Chondrocyte (in vitro differentiated cells): ENCODE measurements around the gene KCNQ1. TPM values are rescaled to one million over a fixed set of nuclear protein-coding genes. Genes with fewer than 3 reads are reported as not detected.

Source experiments
- DNase-seq: peaks from one replicate; pipeline ENCODE4 v3.0.0; 2021; ENCODE audit warnings: mixed read lengths, low spot score
- H3K27ac Mint-ChIP-seq: one replicate; pipeline ENCODE4 v1.8.0; 2021; ENCODE audit warnings: mild to moderate bottlenecking, moderate library complexity, mixed read lengths; ENCODE audit not compliant: unreplicated experiment
- H3K27me3 Mint-ChIP-seq: 2 replicates; pipeline ENCODE4 v1.8.0; 2021; ENCODE audit warnings: low read depth, mixed read lengths
- H3K36me3 Mint-ChIP-seq: 2 replicates; pipeline ENCODE4 v1.8.0; 2021; ENCODE audit warnings: low read depth, mixed read lengths
- H3K4me1 Mint-ChIP-seq: 2 replicates; pipeline ENCODE4 v1.8.0; 2021; ENCODE audit warnings: low read depth, mild to moderate bottlenecking, mixed read lengths
- H3K4me3 Mint-ChIP-seq: one replicate; pipeline ENCODE4 v1.8.0; 2021; ENCODE audit warnings: mild to moderate bottlenecking, moderate library complexity, mixed read lengths; ENCODE audit not compliant: unreplicated experiment
- H3K9me3 Mint-ChIP-seq: 2 replicates; pipeline ENCODE4 v1.8.0; 2021; ENCODE audit warnings: low read depth, mixed read lengths
- total RNA-seq: library from RNA; stranded (reverse); gene quantifications from 3 replicates; pipeline ENCODE4 v1.2.1, GENCODE V29; 2021
- TF ChIP-seq, protein P1 (sequence below): fragments of 200-600 bp; sonication (generic); IDR thresholded peaks from 2 replicates; pipeline ENCODE4 v1.5.0; 2021; ENCODE audit warnings: antibody characterized with exemption, mild to moderate bottlenecking, moderate library complexity

The KCNQ1 gene
- total RNA-seq, 1 donor from 2014 or later = not detected

DNA sequence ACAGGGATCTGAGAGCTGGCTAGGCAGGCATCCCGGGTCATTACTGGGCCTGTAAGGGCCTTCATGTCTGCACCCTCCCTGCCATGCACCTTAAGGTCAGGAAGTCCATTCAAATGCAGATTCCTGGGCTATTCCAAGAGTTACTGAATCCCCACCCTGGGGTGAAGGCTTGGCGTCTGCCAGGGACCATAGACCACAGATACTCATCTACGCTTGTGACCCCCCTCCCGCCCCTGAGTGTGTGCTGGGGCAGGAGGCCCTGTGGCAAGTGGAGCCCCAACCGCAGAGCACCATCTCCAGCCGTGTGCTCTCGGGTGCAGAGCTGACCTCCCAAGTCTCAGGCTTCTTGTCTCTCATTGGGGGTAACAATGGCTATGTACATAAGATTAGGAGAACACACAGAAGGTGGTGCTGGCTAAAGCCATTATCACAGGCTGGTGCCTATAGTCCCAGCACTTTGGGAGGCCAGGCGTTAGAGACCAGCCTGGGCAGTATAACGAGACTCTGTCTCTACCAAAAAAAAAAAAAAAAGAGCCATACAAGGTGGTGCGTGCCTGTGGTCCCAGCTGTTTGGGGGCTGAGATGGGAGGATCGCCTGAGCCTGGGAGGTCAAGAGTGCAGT, 274.1 kb downstream of the KCNQ1 start:
- H3K27ac Mint-ChIP-seq = no peak overlapping the region
- no peaks in the 10 kb centered on the region for H3K4me1 Mint-ChIP-seq
- TF ChIP-seq, protein P1, sequence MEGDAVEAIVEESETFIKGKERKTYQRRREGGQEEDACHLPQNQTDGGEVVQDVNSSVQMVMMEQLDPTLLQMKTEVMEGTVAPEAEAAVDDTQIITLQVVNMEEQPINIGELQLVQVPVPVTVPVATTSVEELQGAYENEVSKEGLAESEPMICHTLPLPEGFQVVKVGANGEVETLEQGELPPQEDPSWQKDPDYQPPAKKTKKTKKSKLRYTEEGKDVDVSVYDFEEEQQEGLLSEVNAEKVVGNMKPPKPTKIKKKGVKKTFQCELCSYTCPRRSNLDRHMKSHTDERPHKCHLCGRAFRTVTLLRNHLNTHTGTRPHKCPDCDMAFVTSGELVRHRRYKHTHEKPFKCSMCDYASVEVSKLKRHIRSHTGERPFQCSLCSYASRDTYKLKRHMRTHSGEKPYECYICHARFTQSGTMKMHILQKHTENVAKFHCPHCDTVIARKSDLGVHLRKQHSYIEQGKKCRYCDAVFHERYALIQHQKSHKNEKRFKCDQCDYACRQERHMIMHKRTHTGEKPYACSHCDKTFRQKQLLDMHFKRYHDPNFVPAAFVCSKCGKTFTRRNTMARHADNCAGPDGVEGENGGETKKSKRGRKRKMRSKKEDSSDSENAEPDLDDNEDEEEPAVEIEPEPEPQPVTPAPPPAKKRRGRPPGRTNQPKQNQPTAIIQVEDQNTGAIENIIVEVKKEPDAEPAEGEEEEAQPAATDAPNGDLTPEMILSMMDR = no peak
- no peak overlapping the region for H3K4me3 Mint-ChIP-seq
- no peak for DNase-seq
- H3K9me3 Mint-ChIP-seq = no peaks in the 10 kb centered on the region
- H3K27me3 Mint-ChIP-seq = peaks cover 20% of the 10 kb centered on the region
- H3K36me3 Mint-ChIP-seq = no peaks in the 10 kb centered on the region

DNA sequence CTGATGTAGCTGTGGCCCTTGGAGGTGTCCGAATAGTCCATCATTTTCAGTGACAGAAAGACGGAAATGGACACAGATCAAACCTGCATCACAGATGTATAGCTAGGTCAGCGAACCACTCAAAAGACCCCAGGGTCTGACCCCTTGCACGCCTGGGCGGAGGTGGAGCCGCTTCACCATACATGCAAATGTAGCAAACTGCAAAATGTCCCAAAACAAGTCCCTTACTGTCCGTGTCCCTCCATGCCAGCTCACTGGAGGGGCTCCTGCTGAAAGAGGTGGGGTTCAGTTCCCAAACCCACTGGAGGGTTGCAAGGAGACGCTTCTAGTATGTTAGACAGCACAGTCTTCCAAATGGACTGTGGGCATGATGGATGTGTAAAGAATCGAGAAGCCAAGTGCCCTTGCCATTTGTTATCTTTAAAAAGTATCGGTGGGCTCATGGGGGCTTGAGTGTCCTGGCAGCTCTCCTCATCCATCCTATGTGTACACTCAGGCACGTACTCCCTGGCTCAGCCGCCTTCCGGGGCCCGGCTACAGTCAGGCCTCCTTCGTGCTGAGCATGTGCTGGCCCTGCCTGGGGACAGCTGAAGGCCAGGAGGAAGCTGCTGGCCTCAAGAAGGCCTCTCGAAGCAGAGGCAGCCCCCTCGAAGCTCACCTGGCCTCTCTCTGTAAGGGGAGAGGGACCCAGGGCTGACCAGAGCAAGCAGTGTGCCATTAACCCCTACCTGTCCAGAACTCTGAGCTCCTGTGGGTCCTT, 275.2 kb downstream of the KCNQ1 start:
- H3K27me3 Mint-ChIP-seq = peaks cover 14% of the 10 kb centered on the region
- TF ChIP-seq, protein P1 = no peak
- no peak for DNase-seq
- H3K9me3 Mint-ChIP-seq = no peaks in the 10 kb centered on the region
- peaks cover 2% of the 10 kb centered on the region for H3K4me1 Mint-ChIP-seq
- no peak overlapping the region for H3K4me3 Mint-ChIP-seq
- H3K36me3 Mint-ChIP-seq = no peaks in the 10 kb centered on the region
- H3K27ac Mint-ChIP-seq = no peak overlapping the region

DNA sequence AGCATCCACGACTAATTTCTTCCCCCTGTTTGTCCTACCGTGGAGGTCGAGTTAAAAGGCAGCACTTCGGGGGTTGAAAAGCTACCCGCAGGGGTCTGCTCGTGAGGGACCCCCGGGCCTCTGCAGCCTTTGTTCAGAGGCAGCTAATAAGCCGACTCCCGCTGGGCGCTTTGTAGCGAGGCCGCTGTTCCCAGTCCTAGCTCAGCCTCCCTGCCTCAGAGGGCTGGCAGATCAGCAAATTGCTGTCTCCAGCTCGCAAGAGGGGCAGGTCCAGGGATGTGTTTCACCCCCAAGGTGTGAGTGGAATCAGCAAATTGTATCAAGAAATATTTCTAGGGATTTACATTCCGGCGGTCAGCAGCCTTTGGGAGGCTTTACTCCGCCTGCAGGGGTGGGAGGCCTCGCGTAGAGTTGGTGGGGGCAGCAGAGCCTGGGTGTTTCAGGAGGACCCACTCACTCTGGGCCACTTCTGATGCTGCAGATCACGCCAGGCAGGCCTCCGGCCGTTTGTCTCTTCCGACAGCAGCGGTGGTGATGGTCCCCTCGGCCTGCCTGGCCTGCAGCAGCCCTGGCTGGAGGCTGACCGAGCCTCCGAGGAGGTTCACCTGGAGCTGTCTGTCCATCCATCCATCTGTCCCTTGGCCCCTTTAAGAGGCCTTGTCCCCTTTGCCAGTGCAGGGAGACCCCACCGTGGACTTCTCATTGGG, 276.6 kb downstream of the KCNQ1 start:
- Mint-ChIP-seq H3K4me3 (no peak overlapping the region), H3K36me3 (no peaks in the 10 kb centered on the region), H3K27me3 (peaks cover 14% of the 10 kb centered on the region), H3K4me1 (peaks cover 12% of the 10 kb centered on the region), H3K27ac (no peak overlapping the region), H3K9me3 (no peaks in the 10 kb centered on the region)
- no peak for DNase-seq
- TF ChIP-seq, protein P1 = no peak

DNA sequence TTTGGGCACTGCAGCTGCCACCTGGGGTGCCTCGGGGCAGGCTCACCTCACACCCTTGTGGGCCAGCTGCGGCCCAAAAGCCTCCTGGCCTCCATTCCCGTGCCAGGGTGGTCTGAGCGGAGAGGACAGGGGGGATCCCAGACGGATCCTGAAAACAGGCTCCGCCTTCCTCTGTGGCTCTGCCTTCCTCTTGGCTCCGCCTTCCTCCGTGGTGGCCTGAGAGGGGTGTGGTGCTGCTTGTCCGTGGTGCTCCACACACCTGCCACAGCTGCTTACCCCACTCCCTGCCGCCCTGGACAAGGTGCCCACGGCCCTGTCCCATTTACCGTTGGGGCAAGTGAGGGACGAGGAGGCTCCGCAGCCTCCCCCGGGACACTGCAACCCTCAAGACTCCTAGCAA, 278.1 kb downstream of the KCNQ1 start:
- Mint-ChIP-seq H3K27ac (no peak overlapping the region), H3K4me1 (peaks cover 12% of the 10 kb centered on the region), H3K36me3 (no peaks in the 10 kb centered on the region), H3K27me3 (peaks cover 17% of the 10 kb centered on the region), H3K4me3 (no peak overlapping the region), H3K9me3 (no peaks in the 10 kb centered on the region)
- no peak for DNase-seq
- TF ChIP-seq, protein P1 = no peak

DNA sequence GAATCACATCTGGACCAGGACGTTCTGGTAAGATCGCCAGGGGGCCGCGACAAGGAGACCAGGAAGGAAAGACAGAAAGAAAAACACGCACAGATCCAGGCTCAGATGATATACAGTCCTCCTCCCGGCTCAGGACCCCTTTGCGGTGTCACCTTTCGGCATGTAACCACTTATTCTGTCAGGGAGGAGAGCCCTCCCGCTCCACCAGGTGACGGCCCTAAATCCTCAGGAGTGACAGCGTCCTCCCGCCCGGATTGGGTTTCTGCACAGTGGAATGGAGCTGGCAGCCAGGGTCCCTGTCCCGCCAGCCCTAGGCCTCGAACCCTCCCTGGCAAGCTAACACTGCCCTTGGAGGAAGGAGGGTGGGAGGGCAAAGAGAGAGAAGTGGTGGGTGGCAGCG, 279.3 kb downstream of the KCNQ1 start:
- Mint-ChIP-seq H3K27ac (no peak overlapping the region), H3K4me1 (peaks cover 12% of the 10 kb centered on the region), H3K9me3 (no peaks in the 10 kb centered on the region)

More for the DNA sequence above, 279.3 kb downstream of the KCNQ1 start:
- TF ChIP-seq, protein P1 = no peak
- no peak for DNase-seq
- Mint-ChIP-seq H3K27me3 (peaks cover 15% of the 10 kb centered on the region), H3K36me3 (no peaks in the 10 kb centered on the region), H3K4me3 (no peak overlapping the region)
